Embryonic facial prominence (tissue), 1 donor: ENCODE measurements around the gene CTSH.

ENCODE experiments used
- DNase-seq: peaks from one replicate; pipeline ENCODE4 v3.0.0-alpha.2; 2016; ENCODE audit errors: extremely low spot score

Gene CTSH

DNA sequence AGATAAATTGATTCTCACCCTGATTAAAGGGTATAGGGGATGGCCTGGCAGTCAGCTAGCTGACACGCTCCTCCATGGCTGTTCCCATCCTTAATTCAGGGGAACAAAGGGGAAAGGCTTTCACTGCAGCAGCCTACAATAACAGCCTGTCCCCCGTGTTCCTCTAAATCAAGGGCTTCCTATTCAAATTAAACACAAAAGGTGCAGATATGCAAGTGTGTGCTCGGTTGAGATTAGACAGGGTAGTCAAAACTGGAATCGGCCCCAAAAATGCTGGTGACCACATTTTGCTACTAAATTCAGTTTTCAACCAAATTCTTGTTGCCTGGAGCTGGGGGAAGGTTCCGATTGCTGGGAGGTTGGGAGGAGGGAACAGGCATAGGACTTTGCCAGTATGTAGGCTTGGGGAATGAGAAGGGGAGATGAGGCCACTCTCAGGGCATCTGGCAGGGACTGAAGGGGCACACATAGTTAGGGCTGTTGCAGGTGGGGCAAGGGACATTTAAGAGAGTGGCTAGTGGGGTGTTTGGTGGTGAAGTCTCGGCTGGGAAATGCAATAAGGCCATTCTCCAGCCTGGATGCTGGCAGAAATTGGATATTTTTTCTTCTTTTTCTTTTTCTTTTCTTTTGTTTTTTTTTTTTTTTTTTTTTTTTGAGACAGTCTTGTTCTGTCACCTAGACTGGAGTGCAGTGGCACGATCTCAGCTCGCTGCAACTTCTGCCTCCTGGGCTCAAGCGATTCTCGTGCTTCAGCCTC lies 32.9 kb upstream of the CTSH start:
- no peak for DNase-seq

DNA sequence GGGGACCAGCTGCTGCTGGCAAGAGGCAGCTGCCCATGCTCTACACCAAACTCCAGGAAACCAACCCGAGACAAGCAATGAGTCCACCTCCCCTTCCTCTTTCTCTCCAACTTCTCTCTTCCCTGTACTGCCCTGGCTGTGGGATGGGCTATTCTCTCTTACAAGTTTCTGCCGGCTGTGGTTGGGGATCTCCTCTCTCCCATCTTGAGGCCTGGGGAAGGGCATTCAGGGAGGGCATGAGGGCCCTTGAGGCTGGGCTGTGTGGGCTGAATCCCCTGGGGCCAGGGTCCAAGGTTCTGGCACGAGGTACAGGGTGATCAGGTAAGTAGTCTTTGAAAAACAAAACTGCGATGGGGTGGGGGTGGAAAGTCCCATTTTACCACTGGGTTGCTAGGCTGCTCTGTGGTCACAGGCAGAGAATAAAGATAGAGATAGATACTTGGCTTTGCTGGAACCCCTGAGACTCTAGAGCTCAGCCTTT lies 32.3 kb upstream of the CTSH start:
- no peak for DNase-seq

DNA sequence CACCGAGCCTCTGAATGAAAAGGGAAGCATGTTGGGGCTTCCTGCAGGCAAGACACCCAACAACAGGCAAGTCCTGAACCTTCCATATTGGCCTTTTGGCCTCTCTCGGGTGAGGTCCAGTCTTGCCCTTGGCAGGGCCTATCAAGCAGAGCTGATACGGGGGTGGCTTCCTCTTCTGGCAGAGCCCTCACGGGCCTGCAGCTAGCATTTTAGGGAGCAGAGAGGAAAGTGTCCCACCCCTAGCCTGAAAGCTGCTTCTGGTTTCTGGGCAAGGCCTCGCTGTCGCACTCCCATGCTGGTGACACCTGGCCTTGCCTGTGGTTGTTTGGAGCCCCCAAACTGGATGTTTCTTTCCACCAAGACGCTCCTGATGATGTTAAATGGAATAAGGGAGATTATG lies 31.8 kb upstream of the CTSH start:
- DNase-seq = no peak

- no peak for DNase-seq
Observed at GRCh38 chr15:78974272-78974918, 29.5 kb upstream of the CTSH start.

DNA sequence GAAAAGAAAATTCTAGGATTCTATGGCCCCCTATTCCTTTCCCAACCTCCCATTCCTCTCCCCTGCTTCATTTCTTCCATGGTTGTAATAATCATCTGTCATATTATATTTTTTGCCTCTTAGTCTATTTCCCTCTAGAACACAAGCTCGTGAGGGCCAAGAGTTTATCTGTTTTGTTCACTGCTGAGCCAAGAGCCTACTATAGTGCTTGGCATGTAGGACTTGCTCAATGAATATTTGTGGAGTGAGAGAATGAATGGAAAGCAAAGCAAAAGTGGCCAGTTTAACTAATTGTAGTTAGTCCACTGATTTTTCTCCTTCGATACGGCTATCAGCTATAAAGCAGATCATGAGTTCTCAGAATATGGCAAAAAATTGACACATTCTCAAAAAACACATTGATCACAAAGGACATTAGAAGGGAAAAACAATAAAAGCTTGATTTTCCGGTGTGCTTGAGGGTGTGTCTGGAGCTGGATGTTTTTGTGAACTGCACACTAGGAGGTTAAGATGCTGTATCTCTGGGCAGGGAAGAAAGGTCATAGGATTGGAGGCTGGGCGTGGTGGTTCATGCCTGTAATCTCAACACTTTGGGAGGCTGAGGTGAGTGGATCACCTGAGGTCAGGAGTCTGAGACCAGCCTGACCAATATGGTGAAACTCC lies 25.0 kb upstream of the CTSH start:
- DNase-seq = no peak

DNA sequence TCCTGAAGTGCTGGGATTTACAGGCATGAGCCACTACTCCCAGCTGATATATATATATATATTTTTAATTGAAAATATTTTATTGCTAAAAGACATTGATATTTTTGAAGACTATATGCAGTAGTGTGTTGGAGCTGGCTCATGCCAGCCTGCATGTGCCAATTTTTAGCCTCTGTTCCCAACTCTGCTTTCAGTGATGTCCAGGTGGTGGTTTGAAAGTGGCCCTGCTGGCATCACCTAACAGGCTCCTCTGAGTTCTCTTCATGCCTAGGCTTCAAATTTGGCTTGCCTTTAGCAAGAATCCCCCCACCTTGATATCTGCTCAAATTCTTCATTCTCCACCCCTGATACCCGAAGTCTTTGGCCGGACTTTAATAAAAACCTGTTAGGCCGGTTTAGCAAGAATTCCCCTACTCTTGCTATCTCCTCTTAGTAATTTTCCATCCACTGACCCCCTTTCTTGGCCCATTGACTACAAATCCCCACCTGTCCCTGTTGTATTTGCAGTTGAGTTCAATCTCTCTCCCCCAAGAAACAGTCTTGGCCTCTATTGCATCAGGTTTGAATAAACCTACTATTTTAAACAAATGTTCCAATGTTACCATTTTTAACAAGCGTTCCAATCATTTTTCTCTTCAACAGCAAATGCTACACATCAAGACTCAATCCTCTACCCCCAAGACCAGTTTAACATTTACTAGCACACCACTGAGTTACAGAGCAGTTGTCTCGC lies 23.9 kb upstream of the CTSH start:
- DNase-seq = no peak

GRCh38 chr15:78968114-78968513 lies 23.3 kb upstream of the CTSH start:
- DNase-seq = no peak

GRCh38 chr15:78960308-78960707 lies 15.5 kb upstream of the CTSH start:
- DNase-seq = no peak

- no peak for DNase-seq
Observed at GRCh38 chr15:78959360-78959759, 14.5 kb upstream of the CTSH start.

DNA sequence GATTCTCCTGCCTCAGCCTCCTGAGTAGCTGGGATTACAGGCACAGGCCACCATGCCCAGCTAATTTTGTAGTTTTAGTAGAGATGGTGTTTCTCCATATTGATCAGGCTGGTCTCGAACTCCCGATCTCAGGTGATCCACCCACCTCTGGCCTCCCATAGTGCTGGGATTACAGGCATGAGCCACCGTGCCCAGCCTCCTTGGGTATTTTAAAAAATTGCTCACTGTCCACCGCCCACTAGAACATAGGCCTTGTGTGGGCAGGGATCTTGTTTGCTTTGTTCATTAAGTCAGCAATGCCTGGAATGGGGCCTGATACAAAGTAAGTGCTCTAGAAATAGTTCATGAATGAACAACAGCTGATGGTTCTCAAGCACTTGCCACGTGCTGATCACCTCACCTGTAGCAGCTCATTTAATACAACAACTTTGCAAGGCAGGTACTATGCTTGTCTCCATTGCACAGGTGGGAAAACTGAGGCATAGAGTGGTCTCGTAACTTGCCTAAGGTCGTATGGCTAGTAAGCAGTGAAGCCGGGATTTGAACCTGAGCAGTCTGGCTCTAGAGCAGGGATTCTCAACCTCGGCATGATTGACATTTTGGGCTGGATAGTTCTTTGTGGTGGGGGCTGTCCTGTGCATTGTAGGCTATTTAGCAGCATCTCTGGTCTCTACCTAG lies 12.7 kb upstream of the CTSH start:
- DNase-seq = no peak

DNA sequence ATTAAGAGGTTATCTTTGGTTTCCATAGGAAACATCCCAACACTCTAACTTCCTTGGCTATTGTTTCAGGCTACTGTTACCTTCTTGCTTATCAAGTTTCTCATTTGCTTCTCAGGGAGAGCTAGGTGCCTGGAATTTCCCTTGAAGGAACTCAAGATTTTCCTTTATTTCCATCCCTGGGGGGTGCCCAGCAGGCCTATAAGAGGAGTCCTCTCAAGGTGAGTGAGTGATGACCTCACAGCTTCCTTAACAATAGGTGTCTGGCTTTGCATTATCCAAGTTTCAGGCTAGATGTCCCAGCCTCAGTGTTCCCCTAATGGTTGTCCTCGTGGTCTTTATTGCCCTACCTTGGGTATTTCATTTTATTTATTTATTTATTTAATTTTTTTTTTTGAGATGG lies 12.1 kb upstream of the CTSH start:
- no peak for DNase-seq

DNA sequence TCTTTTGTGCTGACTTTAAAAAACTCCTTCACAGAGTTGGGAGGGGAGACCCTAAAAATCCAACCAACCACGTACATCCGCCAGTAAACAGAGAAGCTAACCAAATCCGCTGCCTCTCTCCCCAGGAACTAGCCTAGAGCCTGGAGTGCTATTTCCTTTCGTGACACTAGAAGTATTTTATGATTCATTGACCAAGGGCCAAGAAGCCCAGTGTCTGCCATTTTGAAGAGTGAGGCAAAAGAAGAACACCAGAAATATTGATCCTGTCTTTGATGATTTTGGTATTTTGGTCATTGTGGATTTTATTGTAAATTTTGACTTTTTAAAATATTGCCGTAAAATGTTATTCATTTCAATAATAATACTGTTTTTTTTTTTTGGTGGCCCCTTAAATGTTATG lies 10.5 kb upstream of the CTSH start:
- no peak for DNase-seq

DNA sequence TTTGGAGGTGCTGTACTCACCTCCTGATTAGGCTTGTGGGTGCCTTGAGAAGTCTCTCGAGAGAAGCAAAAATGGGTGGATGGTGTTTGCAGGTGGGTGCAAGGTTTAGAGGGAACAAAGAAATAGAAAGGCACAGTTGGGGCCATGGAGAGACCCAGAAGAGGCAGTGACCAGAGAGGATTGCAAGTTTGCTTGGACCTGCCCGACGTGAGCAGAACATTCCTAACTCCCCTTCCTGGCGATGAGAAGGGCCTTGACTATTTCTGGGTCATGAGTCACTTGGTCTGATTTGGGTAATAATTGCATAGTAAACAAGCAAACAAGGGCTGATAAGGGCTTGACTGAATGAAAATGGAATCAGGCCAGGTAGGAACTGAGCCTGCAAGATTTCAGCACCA lies 7.0 kb upstream of the CTSH start:
- DNase-seq = no peak

DNA sequence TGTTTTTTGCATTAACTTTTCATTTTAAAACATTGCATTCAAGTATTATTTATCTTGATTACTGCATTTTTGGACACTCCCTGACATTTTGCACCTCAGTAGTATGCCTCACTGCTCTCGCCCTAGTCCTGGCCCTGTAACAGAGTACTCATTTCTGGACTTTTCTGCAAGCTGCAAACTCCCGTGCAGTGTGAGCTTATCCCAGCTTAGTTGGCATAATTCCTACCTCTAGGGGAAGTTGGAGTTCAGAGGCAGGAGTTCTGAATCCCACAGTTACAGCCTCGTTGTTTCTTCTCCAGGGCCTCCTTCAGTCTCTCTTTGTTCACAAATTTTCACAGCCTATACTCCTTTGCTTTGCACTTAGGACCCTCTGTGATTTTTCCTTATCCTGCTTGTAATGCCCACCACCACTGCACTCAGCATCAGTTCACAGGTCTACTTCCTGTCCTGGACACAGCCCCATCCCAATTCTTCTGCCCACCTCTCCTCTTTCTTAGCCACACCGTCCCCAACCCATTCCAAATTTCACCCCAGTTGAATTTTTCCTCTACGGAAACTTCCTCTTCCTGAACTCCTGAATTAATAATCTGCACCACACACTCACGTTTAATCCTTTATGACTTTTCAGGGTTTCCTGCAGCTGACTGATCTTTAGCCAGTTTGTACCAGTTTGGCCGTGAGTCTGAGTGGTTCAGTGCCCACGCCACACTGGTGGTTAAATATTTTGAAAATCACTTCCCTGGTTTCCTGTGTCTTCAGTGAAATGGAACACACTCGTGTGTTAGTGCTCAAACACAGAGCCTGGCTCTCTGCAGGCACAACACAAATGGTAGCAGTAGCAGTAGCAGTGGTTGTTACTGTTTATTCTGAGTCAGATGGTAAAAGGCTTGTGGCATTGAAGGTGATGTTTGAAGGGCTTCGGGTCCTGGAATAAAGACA lies 6.3 kb upstream of the CTSH start:
- DNase-seq = no peak

DNA sequence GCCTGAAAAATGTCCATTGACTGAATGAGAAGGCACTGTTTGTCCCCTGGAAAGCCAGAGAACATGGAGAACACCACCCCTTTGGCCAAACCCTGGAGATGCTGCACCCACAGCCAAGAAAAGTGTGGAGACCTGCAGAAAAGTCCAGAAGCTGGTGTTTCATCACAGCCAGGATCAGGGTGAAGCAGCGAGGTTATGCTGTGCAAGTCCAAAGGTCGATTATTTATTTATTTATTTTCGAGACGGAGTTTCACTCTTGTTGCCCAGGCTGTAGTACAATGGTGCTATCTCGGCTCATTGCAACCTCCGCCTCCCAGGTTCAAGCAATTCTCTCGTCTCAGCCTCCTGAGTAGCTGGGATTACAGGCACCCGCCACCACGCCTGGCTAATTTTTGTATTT lies 5.5 kb upstream of the CTSH start:
- no peak for DNase-seq

DNA sequence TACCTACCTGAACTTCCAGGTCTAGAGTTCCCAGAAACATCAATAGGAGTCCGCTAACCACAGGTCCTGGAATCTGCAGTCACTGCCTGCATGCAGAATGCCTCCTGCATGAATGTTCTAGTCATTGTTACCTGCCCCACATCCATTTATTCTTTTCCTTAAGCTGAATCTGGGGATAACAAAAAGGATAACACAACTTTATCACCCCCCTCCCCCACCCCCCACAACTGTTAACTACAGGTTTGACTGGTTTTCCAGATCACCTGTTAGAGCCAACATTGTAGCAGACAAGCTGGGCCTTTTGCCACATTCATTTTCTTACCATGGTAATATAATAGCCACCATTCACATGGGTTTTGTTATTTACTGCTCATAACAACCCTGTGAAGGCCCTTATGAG lies 4.6 kb upstream of the CTSH start:
- DNase-seq = no peak

- DNase-seq = no peak
Observed at GRCh38 chr15:78947506-78947905, 2.7 kb upstream of the CTSH start.

- no peak for DNase-seq
Observed at GRCh38 chr15:78946493-78946892, 1.6 kb upstream of the CTSH start.

GRCh38 chr15:78944202-78944625 lies 632 bp downstream of the CTSH start:
- no peak for DNase-seq

- DNase-seq = no peak
Observed at GRCh38 chr15:78943692-78944091, 1.2 kb downstream of the CTSH start.

GRCh38 chr15:78942741-78943140 lies 2.1 kb downstream of the CTSH start:
- no peak for DNase-seq
